HG02759 (cell line): ENCODE measurements around the gene DSCAML1.

ENCODE experiments used
- ATAC-seq: cut with Tn5 transposase; IDR thresholded peaks from one replicate; pipeline ENCODE4 v1.9.1; 2021; ENCODE audit warnings: mild to moderate bottlenecking, moderate library complexity; ENCODE audit not compliant: unreplicated experiment

Gene DSCAML1

GRCh38 chr11:117702946-117703598 lies 93.9 kb downstream of the DSCAML1 start:
- no peak for ATAC-seq

- ATAC-seq: no peak
Observed at GRCh38 chr11:117701781-117702180, 95.2 kb downstream of the DSCAML1 start.

DNA sequence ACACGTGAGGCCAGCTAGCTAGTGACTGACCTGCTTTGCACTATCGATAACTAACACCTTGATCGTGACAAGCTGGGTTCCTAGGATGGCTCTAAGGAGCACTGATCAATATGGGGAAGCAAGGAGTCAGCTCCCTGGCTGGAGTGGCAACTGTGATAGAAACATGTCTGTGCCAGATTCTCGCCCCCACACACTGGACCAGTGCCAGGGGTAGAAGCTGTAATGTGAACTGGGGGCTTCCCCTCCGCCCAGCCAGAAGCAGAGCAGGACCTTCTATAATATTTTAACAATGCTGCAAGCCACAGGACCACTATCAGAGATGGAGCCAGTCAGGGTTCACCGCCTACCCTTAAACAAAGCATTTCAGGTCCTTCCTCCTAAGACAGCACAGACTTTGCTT lies 96.5 kb downstream of the DSCAML1 start:
- no peak for ATAC-seq

DNA sequence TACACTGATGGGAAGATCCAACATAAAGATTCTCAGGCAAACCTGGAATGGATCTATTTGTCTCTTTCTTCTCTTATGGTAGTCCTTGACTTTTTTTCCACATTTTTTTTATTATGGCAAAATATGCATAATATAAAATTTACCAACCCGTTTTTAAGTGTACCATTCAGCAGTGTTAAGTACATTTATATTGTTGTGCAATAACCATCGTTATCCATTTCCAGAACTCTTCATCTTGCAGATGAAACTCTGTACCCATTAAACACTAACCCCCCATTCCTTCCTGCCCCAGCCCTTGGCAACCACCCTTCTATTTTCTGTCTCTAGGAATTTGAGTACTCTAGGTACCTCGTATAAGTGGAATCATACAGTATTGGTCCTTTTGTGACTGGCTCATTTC lies 99.7 kb downstream of the DSCAML1 start:
- no peak for ATAC-seq

GRCh38 chr11:117696540-117696939 lies 100.5 kb downstream of the DSCAML1 start:
- ATAC-seq: no peak

DNA sequence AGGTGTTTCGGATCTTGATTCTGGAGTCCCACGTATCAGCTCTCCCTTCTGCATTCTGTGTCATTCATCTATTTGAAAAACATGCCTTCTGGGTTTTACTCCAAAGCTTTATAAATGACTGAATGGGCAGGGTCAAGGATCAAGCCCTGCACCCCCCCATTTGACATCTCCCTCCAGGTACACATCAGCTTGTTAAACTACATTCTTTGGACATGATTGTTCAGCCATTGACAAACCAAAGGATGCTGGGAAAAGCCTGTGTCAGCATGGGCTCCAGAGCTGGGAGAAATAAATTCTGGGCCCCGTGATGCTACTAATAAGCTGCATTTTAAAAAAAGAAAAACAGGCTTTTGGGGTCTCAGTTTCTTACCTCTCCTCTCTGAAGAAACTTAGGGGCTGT lies 103.7 kb downstream of the DSCAML1 start:
- ATAC-seq: no peak

- no peak for ATAC-seq
Observed at GRCh38 chr11:117691516-117691915, 105.5 kb downstream of the DSCAML1 start.

DNA sequence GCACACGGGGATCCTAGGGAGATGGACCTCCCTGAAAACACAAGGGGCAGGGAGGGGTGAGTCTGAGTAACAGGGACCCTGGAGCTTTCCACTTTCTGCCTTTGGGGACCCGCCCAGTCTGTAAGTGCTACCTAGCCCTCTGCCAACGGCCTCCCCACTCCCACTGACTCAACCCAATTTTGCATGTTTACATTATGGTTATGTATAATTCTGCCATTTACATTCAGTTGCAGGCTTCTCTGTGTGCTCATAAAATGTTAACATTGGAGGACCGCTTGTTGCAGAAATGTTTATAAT lies 105.8 kb downstream of the DSCAML1 start:
- no peak for ATAC-seq

GRCh38 chr11:117690484-117691217 lies 106.4 kb downstream of the DSCAML1 start:
- ATAC-seq: no peak

- ATAC-seq: no peak
Observed at GRCh38 chr11:117688255-117688797, 108.7 kb downstream of the DSCAML1 start.

- ATAC-seq: no peak
Observed at GRCh38 chr11:117687776-117688175, 109.2 kb downstream of the DSCAML1 start.

- no peak for ATAC-seq
Observed at GRCh38 chr11:117686711-117687110, 110.3 kb downstream of the DSCAML1 start.

GRCh38 chr11:117685566-117685965 lies 111.5 kb downstream of the DSCAML1 start:
- no peak for ATAC-seq

DNA sequence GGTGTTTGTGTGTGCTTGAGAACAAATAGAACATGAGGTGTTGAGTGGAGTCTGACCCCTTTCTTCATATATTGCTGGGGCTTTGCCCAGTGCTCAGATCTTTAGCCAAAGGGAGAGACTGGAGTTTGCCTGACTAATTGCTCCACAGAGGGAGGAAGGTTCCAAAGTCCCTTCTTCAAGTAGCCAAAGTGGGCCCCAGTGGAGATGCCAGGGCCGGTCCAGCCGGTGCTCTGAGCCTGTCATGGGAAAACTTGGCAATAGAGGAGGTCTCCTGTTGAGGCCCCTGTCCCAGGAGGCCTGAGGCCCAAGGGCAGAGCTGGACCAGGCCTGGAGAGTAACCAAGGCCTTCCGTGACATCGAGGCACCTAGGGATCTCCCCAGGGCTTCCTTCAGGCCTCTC lies 112.3 kb downstream of the DSCAML1 start:
- no peak for ATAC-seq

- no peak for ATAC-seq
Observed at GRCh38 chr11:117684111-117684510, 112.9 kb downstream of the DSCAML1 start.

GRCh38 chr11:117681438-117681837 lies 115.6 kb downstream of the DSCAML1 start:
- ATAC-seq: no peak

- no peak for ATAC-seq
Observed at GRCh38 chr11:117679461-117679860, 117.6 kb downstream of the DSCAML1 start.

GRCh38 chr11:117678658-117679406 lies 118.2 kb downstream of the DSCAML1 start:
- ATAC-seq: no peak

- ATAC-seq: no peak
Observed at GRCh38 chr11:117677729-117678310, 119.2 kb downstream of the DSCAML1 start.

GRCh38 chr11:117676501-117676900 lies 120.5 kb downstream of the DSCAML1 start:
- ATAC-seq: no peak

DNA sequence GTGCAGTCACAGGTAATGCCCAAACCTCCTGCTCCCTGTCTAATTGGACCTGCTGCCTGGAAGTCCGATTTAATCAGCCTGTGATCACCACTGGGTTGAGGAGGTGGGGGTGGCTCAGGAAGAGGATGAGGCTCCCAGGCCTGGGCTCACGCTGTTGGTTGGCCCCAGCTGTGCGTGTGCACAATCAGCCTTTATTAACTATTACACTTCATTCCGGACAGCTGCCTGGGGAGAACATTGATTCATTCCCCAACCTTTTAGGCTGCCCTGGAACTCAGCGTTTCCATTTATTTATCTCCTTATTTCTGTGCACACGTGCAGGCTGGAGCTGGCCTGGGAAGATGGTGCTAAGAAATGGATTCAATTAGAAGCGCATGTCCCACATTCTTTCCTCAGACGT lies 123.4 kb downstream of the DSCAML1 start:
- no peak for ATAC-seq
